GM18868 (cell line): Measurements from ENCODE around the gene KRTAP5-6.
"Not testable (repeated sequence)": the region's sequence is repeated elsewhere in the genome, so short reads cannot be mapped to it uniquely, and the experiment has no call there.

ENCODE experiments used
- ATAC-seq: cut with Tn5 transposase; IDR thresholded peaks from one replicate; pipeline ENCODE4 v1.9.1; 2021; ENCODE audit warnings: mild to moderate bottlenecking, moderate library complexity; ENCODE audit not compliant: unreplicated experiment

The KRTAP5-6 gene

GRCh38 chr11:1683216-1683615 lies 13.8 kb upstream of the KRTAP5-6 start:
- ATAC-seq, result not testable (repeated sequence)

GRCh38 chr11:1683904-1684572 lies 13.0 kb upstream of the KRTAP5-6 start:
- not testable (repeated sequence) for ATAC-seq

- ATAC-seq, result not testable (repeated sequence)
Measured at GRCh38 chr11:1684886-1685874, 11.8 kb upstream of the KRTAP5-6 start.

GRCh38 chr11:1686220-1686619 lies 10.8 kb upstream of the KRTAP5-6 start:
- ATAC-seq, result not testable (repeated sequence)

GRCh38 chr11:1688336-1688947 lies 8.6 kb upstream of the KRTAP5-6 start:
- ATAC-seq, result not testable (repeated sequence)

GRCh38 chr11:1689250-1690166 lies 7.5 kb upstream of the KRTAP5-6 start:
- not testable (repeated sequence) for ATAC-seq

- ATAC-seq, result no peak
Measured at GRCh38 chr11:1690167-1691025, 6.6 kb upstream of the KRTAP5-6 start.

GRCh38 chr11:1691026-1691877 lies 5.7 kb upstream of the KRTAP5-6 start:
- no peak for ATAC-seq

GRCh38 chr11:1691878-1692707 lies 4.9 kb upstream of the KRTAP5-6 start:
- ATAC-seq, result no peak

- ATAC-seq, result no peak
Measured at GRCh38 chr11:1692708-1693326, 4.2 kb upstream of the KRTAP5-6 start.

GRCh38 chr11:1693327-1694063 lies 3.5 kb upstream of the KRTAP5-6 start:
- ATAC-seq, result no peak

GRCh38 chr11:1694064-1694845 lies 2.7 kb upstream of the KRTAP5-6 start:
- ATAC-seq, result no peak

GRCh38 chr11:1694846-1695547 lies 2.0 kb upstream of the KRTAP5-6 start:
- ATAC-seq, result no peak

- no peak for ATAC-seq
Measured at GRCh38 chr11:1695548-1696108, 1.4 kb upstream of the KRTAP5-6 start.

- no peak for ATAC-seq
Measured at GRCh38 chr11:1699771-1700170, 2.8 kb downstream of the KRTAP5-6 start.
